HepG2 (cell line): ENCODE data around the gene TBC1D10B. TPM values are rescaled to one million over a fixed set of nuclear protein-coding genes. Genes with fewer than 3 reads are reported as not detected.

ENCODE experiments used
- AKNA ChIP-seq: sonication (generic); formaldehyde crosslinking; IDR thresholded peaks from 2 replicates; pipeline ENCODE4 v1.4.0; 2020; ENCODE audit warnings: missing genetic modification reagents, borderline replicate concordance
- BCL3 ChIP-seq: sonication (generic); formaldehyde crosslinking; IDR thresholded peaks from 2 replicates; pipeline ENCODE4 v1.5.1; 2020; ENCODE audit warnings: mild to moderate bottlenecking, missing genetic modification reagents, moderate library complexity
- CEBPB ChIP-seq: IDR thresholded peaks from 2 replicates; pipeline ENCODE4 v1.6.1; 2011; ENCODE audit warnings: low read depth, low read length, improper control_type of control experiment, borderline replicate concordance
- GATAD1 ChIP-seq: IDR thresholded peaks from 2 replicates; pipeline ENCODE4 v1.6.1; 2016; ENCODE audit warnings: missing genetic modification reagents, missing compliant biosample characterization
- JUN ChIP-seq: sonication (generic); formaldehyde crosslinking; IDR thresholded peaks from 2 replicates; pipeline ENCODE4 v1.4.0; 2020; ENCODE audit warnings: mild to moderate bottlenecking, missing genetic modification reagents
- MATR3 ChIP-seq: sonication (generic); formaldehyde crosslinking; IDR thresholded peaks from 2 replicates; pipeline ENCODE4 v1.4.0; 2020; ENCODE audit warnings: missing genetic modification reagents
- MZF1 ChIP-seq: sonication (generic); formaldehyde crosslinking; IDR thresholded peaks from 2 replicates; pipeline ENCODE4 v1.8.1; 2023; ENCODE audit warnings: mild to moderate bottlenecking, missing genetic modification reagents, borderline replicate concordance
- NCOR1 ChIP-seq: fragments of 200-600 bp; sonication (generic); IDR thresholded peaks from 2 replicates; pipeline ENCODE4 v1.7.0; 2017; ENCODE audit warnings: antibody characterized with exemption, low read length, borderline replicate concordance
- PCBP2 ChIP-seq: fragments of 200-400 bp; formaldehyde crosslinking; optimal IDR thresholded peaks from 2 replicates; pipeline ENCODE3; 2018; ENCODE audit warnings: low read length, low read depth; ENCODE audit not compliant: poor library complexity, severe bottlenecking
- RNF2 ChIP-seq: fragments of 450-650 bp; conservative IDR thresholded peaks from 2 replicates; pipeline ENCODE4 v1.6.1; 2016; ENCODE audit warnings: low read depth
- SIX4 ChIP-seq: sonication (generic); formaldehyde crosslinking; IDR thresholded peaks from 2 replicates; pipeline ENCODE4 v1.4.0; 2020; ENCODE audit warnings: missing genetic modification reagents
- SP140L ChIP-seq: sonication (generic); formaldehyde crosslinking; IDR thresholded peaks from 2 replicates; pipeline ENCODE4 v1.4.0; 2020; ENCODE audit warnings: missing genetic modification reagents, borderline replicate concordance
- SRSF1 ChIP-seq: fragments of 200-400 bp; formaldehyde crosslinking; optimal IDR thresholded peaks from 2 replicates; pipeline ENCODE3; 2017; ENCODE audit warnings: mild to moderate bottlenecking, low read depth, low read length, moderate library complexity
- THYN1 ChIP-seq: sonication (generic); formaldehyde crosslinking; IDR thresholded peaks from 2 replicates; pipeline ENCODE4 v1.8.1; 2023; ENCODE audit warnings: low read depth, mild to moderate bottlenecking, moderate library complexity, missing genetic modification reagents, borderline replicate concordance
- ZNF354B ChIP-seq: sonication (generic); formaldehyde crosslinking; IDR thresholded peaks from 2 replicates; pipeline ENCODE4 v1.8.0; 2022; ENCODE audit warnings: mild to moderate bottlenecking, missing genetic modification reagents
- ZNF546 ChIP-seq: sonication (generic); formaldehyde crosslinking; conservative IDR thresholded peaks from 2 replicates; pipeline ENCODE4 v1.8.1; 2023; ENCODE audit warnings: mild to moderate bottlenecking, missing genetic modification reagents
- polyA plus RNA-seq, 8 experiments: library from polyadenylated mRNA; depleted of rRNA in 3 of 8; stranded (reverse) in 7 of 8; unstranded in 1 of 8; fragments of >200 nt; fragmentation: Illumina TruSeq in 4 of 8; extraction: Trizol in 4 of 8; gene quantifications; 2 replicates each; pipeline versions ENCODE4 v1.2.1 to v1.2.3, GENCODE V29; 2011 to 2016; ENCODE audit warnings: low read depth in 4 of 8, missing spikeins in 1 of 8, mixed read lengths in 1 of 8; ENCODE audit not compliant: insufficient read depth in 1 of 8
- total RNA-seq, 5 experiments: library from RNA; depleted of rRNA; stranded (reverse); fragments of >200 nt; fragmentation: Illumina TruSeq; extraction: Trizol; gene quantifications; 2 replicates each; pipeline ENCODE4 v1.2.3, GENCODE V29; 2016; ENCODE audit warnings: low read depth in 1 of 5
- TF ChIP-seq, protein P1 (sequence below): sonication (generic); formaldehyde crosslinking; IDR thresholded peaks from 2 replicates; pipeline ENCODE4 v1.5.0; 2020; ENCODE audit warnings: mild to moderate bottlenecking, missing genetic modification reagents
- TF ChIP-seq, protein P2 (sequence below): IDR thresholded peaks from 2 replicates; pipeline ENCODE4 v1.6.1; 2016; ENCODE audit warnings: low read depth, borderline replicate concordance

The TBC1D10B gene
- total and polyA plus RNA-seq, 2 of the 13 experiments (the other 11 are each of a cell fraction or from before 2014, with no cell fraction given): 15.7 to 24.8 TPM

GRCh38 chr16:30378236-30379157 lies 8.2 kb upstream of the TBC1D10B start (continued):
- peak; percentile 58; the same call in 1 of the 2 replicates for TF ChIP-seq JUN (CRISPR knock-in tag)
- TF ChIP-seq, protein P1, sequence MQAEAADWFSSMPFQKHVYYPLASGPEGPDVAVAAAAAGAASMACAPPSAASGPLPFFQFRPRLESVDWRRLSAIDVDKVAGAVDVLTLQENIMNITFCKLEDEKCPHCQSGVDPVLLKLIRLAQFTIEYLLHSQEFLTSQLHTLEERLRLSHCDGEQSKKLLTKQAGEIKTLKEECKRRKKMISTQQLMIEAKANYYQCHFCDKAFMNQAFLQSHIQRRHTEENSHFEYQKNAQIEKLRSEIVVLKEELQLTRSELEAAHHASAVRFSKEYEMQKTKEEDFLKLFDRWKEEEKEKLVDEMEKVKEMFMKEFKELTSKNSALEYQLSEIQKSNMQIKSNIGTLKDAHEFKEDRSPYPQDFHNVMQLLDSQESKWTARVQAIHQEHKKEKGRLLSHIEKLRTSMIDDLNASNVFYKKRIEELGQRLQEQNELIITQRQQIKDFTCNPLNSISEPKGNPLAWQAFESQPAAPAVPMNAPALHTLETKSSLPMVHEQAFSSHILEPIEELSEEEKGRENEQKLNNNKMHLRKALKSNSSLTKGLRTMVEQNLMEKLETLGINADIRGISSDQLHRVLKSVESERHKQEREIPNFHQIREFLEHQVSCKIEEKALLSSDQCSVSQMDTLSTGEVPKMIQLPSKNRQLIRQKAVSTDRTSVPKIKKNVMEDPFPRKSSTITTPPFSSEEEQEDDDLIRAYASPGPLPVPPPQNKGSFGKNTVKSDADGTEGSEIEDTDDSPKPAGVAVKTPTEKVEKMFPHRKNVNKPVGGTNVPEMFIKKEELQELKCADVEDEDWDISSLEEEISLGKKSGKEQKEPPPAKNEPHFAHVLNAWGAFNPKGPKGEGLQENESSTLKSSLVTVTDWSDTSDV (CRISPR knock-in tag): 0 out of 2 replicates have a peak, but pooled peaks have one; percentile 72
- peak; percentile 69 for TF ChIP-seq GATAD1
- no peak; the same call in 1 of the 2 replicates for TF ChIP-seq BCL3 (CRISPR knock-in tag)
- TF ChIP-seq ZNF354B (CRISPR knock-in tag): no peak
- TF ChIP-seq THYN1 (CRISPR knock-in tag): no peak
- peak; percentile 81 for TF ChIP-seq SRSF1
- TF ChIP-seq ZNF546 (CRISPR knock-in tag): peak; percentile 90
- no peak for TF ChIP-seq MATR3 (CRISPR knock-in tag)
- TF ChIP-seq PCBP2: peak; percentile 71
- TF ChIP-seq NCOR1: peak; percentile 24; the same call in 1 of the 2 replicates
- no peak for TF ChIP-seq SP140L (CRISPR knock-in tag)
- TF ChIP-seq MZF1 (CRISPR knock-in tag): 0 out of 2 replicates have a peak, but pooled peaks have one; percentile 88
- TF ChIP-seq RNF2: peak; percentile 34; the same call in 1 of the 2 replicates
- TF ChIP-seq AKNA (CRISPR knock-in tag): no peak
- TF ChIP-seq, protein P2, sequence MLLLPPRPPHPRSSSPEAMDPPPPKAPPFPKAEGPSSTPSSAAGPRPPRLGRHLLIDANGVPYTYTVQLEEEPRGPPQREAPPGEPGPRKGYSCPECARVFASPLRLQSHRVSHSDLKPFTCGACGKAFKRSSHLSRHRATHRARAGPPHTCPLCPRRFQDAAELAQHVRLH: 0 out of 2 replicates have a peak, but pooled peaks have one; percentile 80
- no peak for TF ChIP-seq CEBPB
- TF ChIP-seq SIX4 (CRISPR knock-in tag): no peak
